ENCODE data around the gene PAK2. TPM values are rescaled to one million over a fixed set of nuclear protein-coding genes. Genes with fewer than 3 reads are reported as not detected.

Gene PAK2
- total and polyA plus RNA-seq, 2 donors: 29.1 to 47.4 TPM

DNA sequence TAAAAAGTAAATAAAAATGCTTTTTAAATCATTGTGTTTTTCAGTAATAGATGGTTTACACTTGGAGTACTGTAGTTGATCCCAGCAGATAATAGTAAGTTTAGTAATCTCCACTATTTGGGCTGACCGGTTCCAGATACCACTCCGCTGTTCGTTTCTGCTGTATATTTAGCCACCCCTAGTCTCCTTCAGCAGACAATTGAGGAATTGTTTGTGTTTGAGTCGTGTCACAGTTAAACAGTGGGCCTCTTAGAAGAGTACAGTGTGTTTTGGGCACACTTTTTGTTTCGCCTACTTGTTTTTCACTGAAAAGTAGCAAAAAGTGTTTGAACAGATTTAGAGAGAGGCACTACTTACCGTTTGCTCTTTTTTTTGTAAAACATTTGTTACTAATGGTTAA, 33.2 kb downstream of the PAK2 start:
- Histone ChIP-seq H3K36me3 (ENCODE audit: control insufficient read depth in 2 of 2, insufficient read depth in 2 of 2, low read length in 1 of 2) (peaks cover 4% of the 10 kb centered on the region in 2 donors), H3K27ac (ENCODE audit: low read depth in 1 of 2, low read length in 1 of 2) (no peak overlapping the region), H3K9me3 (ENCODE audit: control insufficient read depth in 2 of 2, insufficient read depth in 1 of 2, low read length in 1 of 2) (no peaks in the 10 kb centered on the region), H3K27me3 (ENCODE audit: control insufficient read depth in 2 of 2, insufficient read depth in 1 of 2, low read length in 1 of 2) (no peaks in the 10 kb centered on the region), H3K4me3 (ENCODE audit: low read length in 2 of 2) (no peak overlapping the region), H3K4me1 (ENCODE audit: control insufficient read depth in 2 of 2, insufficient read depth in 2 of 2, low read length in 2 of 2) (peaks cover 0 to 9% of the 10 kb centered on the region in 2 donors)
- 96% methylated on average over 6 of the region's 6 CpGs for WGBS
- no peak for DNase-seq (ENCODE audit: low read depth in 6 of 9, low spot score in 9 of 9)

DNA sequence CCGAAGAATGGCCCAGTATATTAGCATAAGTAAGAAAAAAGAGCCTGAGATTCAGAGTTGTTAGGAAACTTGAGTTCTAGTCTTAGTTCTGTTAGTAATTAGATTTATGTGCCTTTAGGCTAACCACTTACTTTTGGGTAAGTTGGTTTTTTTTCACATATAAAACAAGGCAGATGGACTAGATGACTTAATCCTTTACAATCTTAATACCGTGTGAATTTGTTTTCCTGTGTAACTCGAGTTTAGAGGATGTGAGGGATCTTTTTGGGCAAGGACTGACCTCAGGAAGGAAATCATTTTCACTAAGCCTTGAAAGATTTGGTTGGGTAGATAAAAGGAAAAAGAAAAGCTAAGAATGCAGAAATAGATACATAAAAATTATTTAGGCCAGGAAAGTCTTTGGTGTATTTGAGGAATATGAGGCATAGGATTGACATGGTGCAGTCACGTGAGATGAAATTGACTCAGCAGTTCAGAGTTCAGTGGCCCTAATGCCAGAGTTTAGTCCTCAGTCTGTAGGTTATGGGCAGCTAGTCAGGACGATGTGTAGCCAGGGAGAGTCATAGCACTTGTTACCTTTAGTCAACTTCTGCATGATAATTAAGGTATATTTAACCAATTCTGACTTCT, 34.6 kb downstream of the PAK2 start:
- H3K4me3 ChIP-seq (ENCODE audit: low read length in 2 of 2): no peak overlapping the region
- no peak for DNase-seq (ENCODE audit: low read depth in 6 of 9, low spot score in 9 of 9)
- H3K36me3 ChIP-seq (ENCODE audit: control insufficient read depth in 2 of 2, insufficient read depth in 2 of 2, low read length in 1 of 2): peaks cover 1 to 2% of the 10 kb centered on the region in 2 donors
- no peaks in the 10 kb centered on the region for H3K9me3 ChIP-seq (ENCODE audit: control insufficient read depth in 2 of 2, insufficient read depth in 1 of 2, low read length in 1 of 2)
- no peaks in the 10 kb centered on the region for H3K27me3 ChIP-seq (ENCODE audit: control insufficient read depth in 2 of 2, insufficient read depth in 1 of 2, low read length in 1 of 2)
- no peak overlapping the region for H3K27ac ChIP-seq (ENCODE audit: low read depth in 1 of 2, low read length in 1 of 2)
- WGBS: 53% methylated on average over 5 of the region's 5 CpGs
- H3K4me1 ChIP-seq (ENCODE audit: control insufficient read depth in 2 of 2, insufficient read depth in 2 of 2, low read length in 2 of 2): peaks cover 0 to 9% of the 10 kb centered on the region in 2 donors

DNA sequence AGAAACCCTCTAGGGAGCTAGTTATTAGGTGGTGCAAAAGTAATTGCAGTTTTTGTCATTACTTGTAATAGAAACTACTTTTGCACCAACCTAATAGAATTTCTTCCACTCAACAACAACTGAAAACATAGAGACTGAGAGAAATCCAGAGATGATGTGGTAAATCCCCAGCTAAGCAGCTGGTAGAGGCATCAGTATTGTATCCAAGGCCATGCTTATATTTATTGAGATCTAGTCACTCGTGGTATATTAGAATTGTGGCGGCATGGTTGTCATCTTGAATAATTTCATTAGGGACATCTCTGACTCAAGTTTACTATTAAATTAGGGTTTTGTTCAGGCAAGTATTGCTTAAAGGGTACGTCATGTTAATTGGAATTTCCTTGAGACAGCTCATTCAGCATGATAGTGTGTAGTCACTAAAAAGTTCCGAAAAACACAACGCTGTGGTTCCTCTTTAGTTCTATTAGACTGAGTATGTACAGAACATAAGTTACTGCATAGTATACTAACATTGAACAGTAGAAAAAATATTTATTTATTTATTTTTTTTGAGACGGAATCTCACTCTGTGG, 35.3 kb downstream of the PAK2 start:
- peaks cover 0 to 9% of the 10 kb centered on the region in 2 donors for H3K4me1 ChIP-seq (ENCODE audit: control insufficient read depth in 2 of 2, insufficient read depth in 2 of 2, low read length in 2 of 2)
- no peak for DNase-seq (ENCODE audit: low read depth in 6 of 9, low spot score in 9 of 9)
- WGBS: 97% methylated on average over 6 of the region's 6 CpGs
- no peaks in the 10 kb centered on the region for H3K27me3 ChIP-seq (ENCODE audit: control insufficient read depth in 2 of 2, insufficient read depth in 1 of 2, low read length in 1 of 2)
- no peak overlapping the region for H3K4me3 ChIP-seq (ENCODE audit: low read length in 2 of 2)
- H3K36me3 ChIP-seq (ENCODE audit: control insufficient read depth in 2 of 2, insufficient read depth in 2 of 2, low read length in 1 of 2): peaks cover 6 to 8% of the 10 kb centered on the region in 2 donors
- no peak overlapping the region for H3K27ac ChIP-seq (ENCODE audit: low read depth in 1 of 2, low read length in 1 of 2)
- peaks cover 0 to 5% of the 10 kb centered on the region in 2 donors for H3K9me3 ChIP-seq (ENCODE audit: control insufficient read depth in 2 of 2, insufficient read depth in 1 of 2, low read length in 1 of 2)

- 92% methylated on average over 9 of the region's 9 CpGs for WGBS
Measured at GRCh38 chr3:196775938-196776337, 36.3 kb downstream of the PAK2 start.

DNA sequence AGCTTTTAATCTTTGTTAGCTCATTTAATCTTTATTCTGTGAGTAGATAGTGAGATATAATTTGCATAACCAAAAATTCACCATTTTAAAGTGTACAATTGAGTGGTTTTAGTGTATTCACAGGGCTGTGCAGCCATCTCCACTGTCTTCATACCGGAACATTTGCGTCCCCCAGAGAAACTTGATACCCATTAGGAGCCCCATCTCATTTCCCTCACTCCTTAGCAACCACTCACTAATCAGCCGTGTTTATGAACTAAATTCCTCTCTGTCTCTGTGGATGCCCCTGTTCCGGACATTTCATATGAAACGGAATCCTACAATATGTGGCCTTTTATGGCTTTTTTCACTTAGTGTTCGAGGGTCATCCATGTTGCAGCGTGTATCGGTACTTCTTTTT, 38.2 kb downstream of the PAK2 start:
- Histone ChIP-seq H3K4me3 (ENCODE audit: low read length in 2 of 2) (no peak overlapping the region), H3K27me3 (ENCODE audit: control insufficient read depth in 2 of 2, insufficient read depth in 1 of 2, low read length in 1 of 2) (no peaks in the 10 kb centered on the region), H3K36me3 (ENCODE audit: control insufficient read depth in 2 of 2, insufficient read depth in 2 of 2, low read length in 1 of 2) (peaks cover 9 to 20% of the 10 kb centered on the region in 2 donors), H3K27ac (ENCODE audit: low read depth in 1 of 2, low read length in 1 of 2) (no peak overlapping the region), H3K4me1 (ENCODE audit: control insufficient read depth in 2 of 2, insufficient read depth in 2 of 2, low read length in 2 of 2) (peaks cover 0 to 4% of the 10 kb centered on the region in 2 donors), H3K9me3 (ENCODE audit: control insufficient read depth in 2 of 2, insufficient read depth in 1 of 2, low read length in 1 of 2) (peaks cover 2 to 7% of the 10 kb centered on the region in 2 donors)
- DNase-seq (ENCODE audit: low read depth in 6 of 9, low spot score in 9 of 9): no peak
- 98% methylated on average over 8 of the region's 8 CpGs for whole genome bisulfite sequencing

More at GRCh38 chr3:196775938-196776337, 36.3 kb downstream of the PAK2 start:
- peaks cover 2 to 7% of the 10 kb centered on the region in 2 donors for H3K9me3 ChIP-seq (ENCODE audit: control insufficient read depth in 2 of 2, insufficient read depth in 1 of 2, low read length in 1 of 2)
- H3K4me3 ChIP-seq (ENCODE audit: low read length in 2 of 2): no peak overlapping the region
- H3K36me3 ChIP-seq (ENCODE audit: control insufficient read depth in 2 of 2, insufficient read depth in 2 of 2, low read length in 1 of 2): peaks cover 9 to 13% of the 10 kb centered on the region in 2 donors
- DNase-seq (ENCODE audit: low read depth in 6 of 9, low spot score in 9 of 9): no peak
- no peak overlapping the region for H3K27ac ChIP-seq (ENCODE audit: low read depth in 1 of 2, low read length in 1 of 2)
- no peaks in the 10 kb centered on the region for H3K27me3 ChIP-seq (ENCODE audit: control insufficient read depth in 2 of 2, insufficient read depth in 1 of 2, low read length in 1 of 2)
- H3K4me1 ChIP-seq (ENCODE audit: control insufficient read depth in 2 of 2, insufficient read depth in 2 of 2, low read length in 2 of 2): peaks cover 0 to 9% of the 10 kb centered on the region in 2 donors

DNA sequence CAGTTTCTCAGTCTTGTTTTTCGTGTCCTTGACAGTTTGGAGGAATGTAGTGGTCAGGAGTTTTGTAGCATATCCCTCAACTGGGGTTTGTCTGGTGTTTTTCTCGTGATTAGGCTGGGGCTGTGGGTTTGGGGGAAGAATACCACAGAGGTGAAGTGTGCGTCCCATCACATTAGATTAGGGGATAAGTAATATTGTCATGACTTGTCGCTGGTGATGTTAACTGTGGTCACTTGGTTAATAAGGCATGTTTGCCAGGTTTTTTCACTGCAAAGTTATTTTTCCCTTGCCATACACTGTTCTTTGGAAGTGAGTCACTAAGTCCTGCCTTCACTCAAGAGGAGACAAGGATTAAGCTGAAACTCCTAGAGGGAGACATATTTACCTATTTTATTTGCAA, 39.1 kb downstream of the PAK2 start:
- Histone ChIP-seq H3K9me3 (ENCODE audit: control insufficient read depth in 2 of 2, insufficient read depth in 1 of 2, low read length in 1 of 2) (peaks cover 2 to 7% of the 10 kb centered on the region in 2 donors), H3K4me3 (ENCODE audit: low read length in 2 of 2) (no peak overlapping the region), H3K27me3 (ENCODE audit: control insufficient read depth in 2 of 2, insufficient read depth in 1 of 2, low read length in 1 of 2) (no peaks in the 10 kb centered on the region), H3K4me1 (ENCODE audit: control insufficient read depth in 2 of 2, insufficient read depth in 2 of 2, low read length in 2 of 2) (no peaks in the 10 kb centered on the region), H3K27ac (ENCODE audit: low read depth in 1 of 2, low read length in 1 of 2) (no peak overlapping the region), H3K36me3 (ENCODE audit: control insufficient read depth in 2 of 2, insufficient read depth in 2 of 2, low read length in 1 of 2) (peaks cover 15 to 29% of the 10 kb centered on the region in 2 donors)
- 82% methylated on average over 4 of the region's 4 CpGs for WGBS
- no peak for DNase-seq (ENCODE audit: low read depth in 6 of 9, low spot score in 9 of 9)

GRCh38 chr3:196782511-196782910, 42.9 kb downstream of the PAK2 start:
- H3K4me3 ChIP-seq (ENCODE audit: low read length in 2 of 2): no peak overlapping the region
- WGBS: 99% methylated on average over 4 of the region's 4 CpGs
- H3K36me3 ChIP-seq (ENCODE audit: control insufficient read depth in 2 of 2, insufficient read depth in 2 of 2, low read length in 1 of 2): peaks cover 26 to 49% of the 10 kb centered on the region in 2 donors
- no peaks in the 10 kb centered on the region for H3K27me3 ChIP-seq (ENCODE audit: control insufficient read depth in 2 of 2, insufficient read depth in 1 of 2, low read length in 1 of 2)
- H3K9me3 ChIP-seq (ENCODE audit: control insufficient read depth in 2 of 2, insufficient read depth in 1 of 2, low read length in 1 of 2): peaks cover 2 to 7% of the 10 kb centered on the region in 2 donors
- no peak for DNase-seq (ENCODE audit: low read depth in 6 of 9, low spot score in 9 of 9)
- H3K4me1 ChIP-seq (ENCODE audit: control insufficient read depth in 2 of 2, insufficient read depth in 2 of 2, low read length in 2 of 2): no peaks in the 10 kb centered on the region
- no peak overlapping the region for H3K27ac ChIP-seq (ENCODE audit: low read depth in 1 of 2, low read length in 1 of 2)

GRCh38 chr3:196788528-196788927, 48.9 kb downstream of the PAK2 start:
- H3K9me3 ChIP-seq (ENCODE audit: control insufficient read depth in 2 of 2, insufficient read depth in 1 of 2, low read length in 1 of 2): peaks cover 3 to 15% of the 10 kb centered on the region in 2 donors
- no peaks in the 10 kb centered on the region for H3K4me1 ChIP-seq (ENCODE audit: control insufficient read depth in 2 of 2, insufficient read depth in 2 of 2, low read length in 2 of 2)
- peaks cover 31 to 64% of the 10 kb centered on the region in 2 donors for H3K36me3 ChIP-seq (ENCODE audit: control insufficient read depth in 2 of 2, insufficient read depth in 2 of 2, low read length in 1 of 2)
- H3K27ac ChIP-seq (ENCODE audit: low read depth in 1 of 2, low read length in 1 of 2): no peak overlapping the region
- no peak for DNase-seq (ENCODE audit: low read depth in 6 of 9, low spot score in 9 of 9)
- no peak overlapping the region for H3K4me3 ChIP-seq (ENCODE audit: low read length in 2 of 2)
- WGBS: 95% methylated on average over 5 of the region's 5 CpGs
- H3K27me3 ChIP-seq (ENCODE audit: control insufficient read depth in 2 of 2, insufficient read depth in 1 of 2, low read length in 1 of 2): no peaks in the 10 kb centered on the region

DNA sequence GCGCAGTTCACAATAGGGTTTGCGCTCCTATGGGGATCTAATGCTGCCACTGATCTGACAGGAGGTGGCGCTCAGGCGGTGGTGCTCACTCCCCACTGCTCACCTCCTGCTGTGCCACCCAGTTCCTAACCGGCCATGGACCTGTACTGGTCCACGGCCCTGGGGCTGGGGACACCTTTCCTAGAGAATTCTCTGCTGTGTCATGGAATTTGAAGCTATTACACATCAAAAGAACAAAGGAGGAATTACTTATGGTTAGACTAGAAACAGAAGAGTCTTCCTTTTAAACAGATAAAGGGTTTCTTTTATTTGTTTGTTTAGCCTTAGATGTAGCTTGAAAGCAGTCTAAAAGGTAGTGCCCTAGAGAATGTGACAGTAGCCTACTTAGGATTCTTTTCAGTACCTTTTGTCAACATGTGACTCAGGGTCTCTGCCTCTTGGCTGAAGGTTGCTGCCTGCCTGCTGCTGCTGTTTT, 50.3 kb downstream of the PAK2 start:
- peaks cover 3 to 21% of the 10 kb centered on the region in 2 donors for H3K9me3 ChIP-seq (ENCODE audit: control insufficient read depth in 2 of 2, insufficient read depth in 1 of 2, low read length in 1 of 2)
- H3K27me3 ChIP-seq (ENCODE audit: control insufficient read depth in 2 of 2, insufficient read depth in 1 of 2, low read length in 1 of 2): no peaks in the 10 kb centered on the region
- DNase-seq (ENCODE audit: low read depth in 6 of 9, low spot score in 9 of 9): no peak
- H3K4me1 ChIP-seq (ENCODE audit: control insufficient read depth in 2 of 2, insufficient read depth in 2 of 2, low read length in 2 of 2): no peaks in the 10 kb centered on the region
- 98% methylated on average over 6 of the region's 6 CpGs for WGBS
- H3K4me3 ChIP-seq (ENCODE audit: low read length in 2 of 2): no peak overlapping the region
- no peak overlapping the region for H3K27ac ChIP-seq (ENCODE audit: low read depth in 1 of 2, low read length in 1 of 2)
- H3K36me3 ChIP-seq (ENCODE audit: control insufficient read depth in 2 of 2, insufficient read depth in 2 of 2, low read length in 1 of 2): peaks cover 30 to 57% of the 10 kb centered on the region in 2 donors
